GM18511 (cell line): Measurements from ENCODE around the gene OGFOD3.

Source experiments
- ATAC-seq: cut with Tn5 transposase; IDR thresholded peaks from one replicate; pipeline ENCODE4 v1.9.1; 2021; ENCODE audit warnings: mild to moderate bottlenecking, moderate library complexity; ENCODE audit not compliant: unreplicated experiment

OGFOD3 gene

GRCh38 chr17:82447876-82448275, 29.5 kb upstream of the OGFOD3 start:
- no peak for ATAC-seq

- ATAC-seq = no peak
These were observed 28.3 kb upstream of the OGFOD3 start for GRCh38 chr17:82446649-82447048.

GRCh38 chr17:82446124-82446523, 27.7 kb upstream of the OGFOD3 start:
- no peak for ATAC-seq

- no peak for ATAC-seq
These were observed 27.2 kb upstream of the OGFOD3 start for GRCh38 chr17:82445542-82445941.

GRCh38 chr17:82444941-82445521, 26.6 kb upstream of the OGFOD3 start:
- ATAC-seq = no peak

GRCh38 chr17:82444284-82444893, 26.0 kb upstream of the OGFOD3 start:
- ATAC-seq = no peak

GRCh38 chr17:82443465-82444283, 25.3 kb upstream of the OGFOD3 start:
- no peak for ATAC-seq

- ATAC-seq = no peak
These were observed 24.5 kb upstream of the OGFOD3 start for GRCh38 chr17:82442643-82443464.

GRCh38 chr17:82441691-82442487, 23.5 kb upstream of the OGFOD3 start:
- ATAC-seq = no peak

- ATAC-seq = no peak
These were observed 22.7 kb upstream of the OGFOD3 start for GRCh38 chr17:82440991-82441627.

GRCh38 chr17:82440469-82440981, 22.1 kb upstream of the OGFOD3 start:
- no peak for ATAC-seq

- no peak for ATAC-seq
These were observed 21.5 kb upstream of the OGFOD3 start for GRCh38 chr17:82439829-82440365.

GRCh38 chr17:82439194-82439828, 20.9 kb upstream of the OGFOD3 start:
- no peak for ATAC-seq

GRCh38 chr17:82438401-82439193, 20.2 kb upstream of the OGFOD3 start:
- no peak for ATAC-seq

GRCh38 chr17:82437325-82437668, 18.9 kb upstream of the OGFOD3 start:
- no peak for ATAC-seq

- ATAC-seq = no peak
These were observed 18.4 kb upstream of the OGFOD3 start for GRCh38 chr17:82436601-82437324.
